MM.1S (cell line): ENCODE data around the gene AVL9.

ENCODE experiments used
- DNase-seq: peaks from one replicate; pipeline ENCODE4 v3.0.0-alpha.2; 2015
- H2AFZ ChIP-seq: fragments of 300-600 bp; sonication (generic); 2 replicates; pipeline ENCODE4 v1.6.0; 2016; ENCODE audit warnings: antibody characterized with exemption, low read length
- H3F3A ChIP-seq: fragments of 300-600 bp; sonication (generic); 2 replicates; pipeline ENCODE4 v1.6.1; 2016; ENCODE audit warnings: mild to moderate bottlenecking, antibody characterized with exemption, low read length, moderate library complexity, mixed read lengths; ENCODE audit not compliant: insufficient read depth
- H3K27ac ChIP-seq: fragments of 300-600 bp; sonication (generic); 2 replicates; pipeline ENCODE4 v1.5.1; 2016; ENCODE audit warnings: mild to moderate bottlenecking, low read length
- H3K27me3 ChIP-seq: fragments of 300-600 bp; sonication (generic); replicated peaks from 2 replicates; pipeline ENCODE4 v1.6.0; 2016; ENCODE audit warnings: low read length; ENCODE audit not compliant: insufficient read depth
- H3K36me3 ChIP-seq: fragments of 300-600 bp; sonication (generic); replicated peaks from 2 replicates; pipeline ENCODE4 v1.6.1; 2016; ENCODE audit warnings: mild to moderate bottlenecking, low read length, mixed read lengths; ENCODE audit not compliant: insufficient read depth
- H3K4me1 ChIP-seq: fragments of 300-600 bp; sonication (generic); 2 replicates; pipeline ENCODE4 v1.6.1; 2016; ENCODE audit warnings: low read length, mixed read lengths
- H3K4me2 ChIP-seq: fragments of 300-600 bp; sonication (generic); 2 replicates; pipeline ENCODE4 v1.6.0; 2016; ENCODE audit warnings: low read depth, low read length
- H3K4me3 ChIP-seq: fragments of 300-600 bp; sonication (generic); 2 replicates; pipeline ENCODE4 v1.5.1; 2016; ENCODE audit warnings: low read length, mixed read lengths
- H3K79me2 ChIP-seq: fragments of 300-600 bp; sonication (generic); 2 replicates; pipeline ENCODE4 v1.6.1; 2016; ENCODE audit warnings: mixed run types, low read length, mixed read lengths
- H3K9ac ChIP-seq: fragments of 300-600 bp; sonication (generic); 2 replicates; pipeline ENCODE4 v1.6.1; 2016; ENCODE audit warnings: low read length, mixed read lengths
- H3K9me2 ChIP-seq: fragments of 300-600 bp; sonication (generic); replicated peaks from 2 replicates; pipeline ENCODE4 v1.6.1; 2016; ENCODE audit warnings: mild to moderate bottlenecking, low read length, mixed read lengths; ENCODE audit not compliant: insufficient read depth
- H3K9me3 ChIP-seq: fragments of 300-600 bp; sonication (generic); replicated peaks from 2 replicates; pipeline ENCODE4 v1.6.1; 2016; ENCODE audit warnings: mild to moderate bottlenecking, low read length, mixed read lengths; ENCODE audit not compliant: insufficient read depth
- H4K20me1 ChIP-seq: fragments of 300-600 bp; sonication (generic); 2 replicates; pipeline ENCODE4 v1.6.1; 2016; ENCODE audit warnings: mild to moderate bottlenecking, low read length, moderate library complexity, mixed read lengths; ENCODE audit not compliant: insufficient read depth
- EZH2 ChIP-seq: fragments of 300-600 bp; sonication (generic); optimal IDR thresholded peaks from 2 replicates; pipeline ENCODE3; 2017; ENCODE audit warnings: low read depth, mild to moderate bottlenecking, antibody characterized with exemption, low read length, mixed read lengths
- EZH2phosphoT487 ChIP-seq: fragments of 300-600 bp; sonication (generic); IDR thresholded peaks from 2 replicates; pipeline ENCODE4 v1.6.1; 2018; ENCODE audit warnings: antibody characterized with exemption, low read length
- TF ChIP-seq, protein P1 (sequence below): fragments of 300-600 bp; sonication (generic); IDR thresholded peaks from 2 replicates; pipeline ENCODE4 v1.5.1; 2016; ENCODE audit warnings: antibody characterized with exemption, low read length, mixed read lengths

Gene AVL9

DNA sequence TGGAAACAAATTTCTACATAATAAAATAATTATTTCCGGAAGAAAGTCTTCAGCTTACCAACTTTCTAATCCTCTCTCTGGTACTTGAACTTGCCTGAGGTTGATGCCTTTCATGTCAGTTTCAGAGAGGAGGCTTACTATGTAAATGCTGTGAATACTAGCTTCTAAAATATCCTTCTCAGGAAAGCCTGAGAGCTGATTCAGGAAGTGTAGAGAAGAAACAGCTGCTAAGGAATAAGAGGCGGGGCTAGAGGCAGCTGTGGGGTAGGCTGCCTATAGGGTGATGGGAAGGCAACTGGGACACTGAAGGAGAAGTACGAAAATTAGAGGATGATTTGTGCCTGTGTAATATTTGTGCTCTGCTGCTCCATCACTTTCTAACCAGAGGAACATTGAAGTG lies 69.3 kb downstream of the AVL9 start:
- TF ChIP-seq, protein P1, sequence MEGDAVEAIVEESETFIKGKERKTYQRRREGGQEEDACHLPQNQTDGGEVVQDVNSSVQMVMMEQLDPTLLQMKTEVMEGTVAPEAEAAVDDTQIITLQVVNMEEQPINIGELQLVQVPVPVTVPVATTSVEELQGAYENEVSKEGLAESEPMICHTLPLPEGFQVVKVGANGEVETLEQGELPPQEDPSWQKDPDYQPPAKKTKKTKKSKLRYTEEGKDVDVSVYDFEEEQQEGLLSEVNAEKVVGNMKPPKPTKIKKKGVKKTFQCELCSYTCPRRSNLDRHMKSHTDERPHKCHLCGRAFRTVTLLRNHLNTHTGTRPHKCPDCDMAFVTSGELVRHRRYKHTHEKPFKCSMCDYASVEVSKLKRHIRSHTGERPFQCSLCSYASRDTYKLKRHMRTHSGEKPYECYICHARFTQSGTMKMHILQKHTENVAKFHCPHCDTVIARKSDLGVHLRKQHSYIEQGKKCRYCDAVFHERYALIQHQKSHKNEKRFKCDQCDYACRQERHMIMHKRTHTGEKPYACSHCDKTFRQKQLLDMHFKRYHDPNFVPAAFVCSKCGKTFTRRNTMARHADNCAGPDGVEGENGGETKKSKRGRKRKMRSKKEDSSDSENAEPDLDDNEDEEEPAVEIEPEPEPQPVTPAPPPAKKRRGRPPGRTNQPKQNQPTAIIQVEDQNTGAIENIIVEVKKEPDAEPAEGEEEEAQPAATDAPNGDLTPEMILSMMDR: no peak
- no peak for TF ChIP-seq EZH2
- H3K4me1 ChIP-seq: no peaks in the 10 kb centered on the region
- H3K27ac ChIP-seq: no peak overlapping the region
- no peak overlapping the region for H3K4me2 ChIP-seq
- H3K36me3 ChIP-seq: no peaks in the 10 kb centered on the region
- no peaks in the 10 kb centered on the region for H3K9me3 ChIP-seq
- DNase-seq: no peak
- H2AFZ ChIP-seq: no peak overlapping the region
- H3K9me2 ChIP-seq: no peaks in the 10 kb centered on the region
- no peak overlapping the region for H3K9ac ChIP-seq
- no peak overlapping the region for H3K4me3 ChIP-seq
- no peaks in the 10 kb centered on the region for H3K27me3 ChIP-seq
- no peaks in the 10 kb centered on the region for H3K79me2 ChIP-seq
- no peaks in the 10 kb centered on the region for H3F3A ChIP-seq
- no peaks in the 10 kb centered on the region; the same call in 1 of the 2 replicates for H4K20me1 ChIP-seq

DNA sequence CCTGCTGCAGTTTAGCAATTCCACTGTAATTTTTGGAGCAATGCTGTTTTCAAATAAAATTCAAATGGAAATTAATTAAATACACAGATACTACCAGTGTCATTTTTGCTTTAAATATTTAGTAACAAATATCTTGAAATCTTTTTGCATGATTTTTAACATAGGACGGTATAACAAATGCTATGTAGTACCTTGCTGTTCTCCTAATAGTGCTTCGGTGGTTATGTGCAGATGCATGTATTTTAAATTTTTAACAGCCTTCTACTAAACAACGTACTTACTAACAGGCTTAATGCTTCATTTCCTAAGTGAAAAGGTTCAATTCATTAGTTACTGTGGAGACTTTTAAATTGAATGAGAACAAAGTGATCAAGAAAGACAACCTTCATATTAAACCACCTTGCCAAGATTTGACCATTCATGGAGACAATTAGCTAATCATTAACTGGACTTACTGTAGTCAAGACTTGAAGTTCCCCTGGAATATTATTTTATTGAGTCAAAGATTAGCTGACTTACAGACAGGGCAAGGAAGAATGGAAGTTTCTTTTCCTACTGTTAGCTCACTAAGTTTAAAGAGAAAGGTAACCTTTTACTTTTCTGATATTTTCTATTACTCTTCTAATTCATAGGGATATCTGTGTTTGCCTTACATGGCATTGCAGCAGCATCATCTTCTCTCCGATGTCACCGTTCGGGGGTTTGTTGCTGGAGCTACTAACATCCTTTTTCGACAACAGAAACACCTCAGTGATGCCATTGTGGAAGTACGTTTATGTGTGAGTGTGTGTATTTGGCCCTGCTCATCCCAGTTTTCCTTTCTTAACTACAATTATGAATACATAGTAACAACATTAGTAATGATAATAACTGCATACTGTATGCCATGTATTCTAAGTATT lies 74.3 kb downstream of the AVL9 start:
- H3K4me3 ChIP-seq: no peak overlapping the region
- no peak overlapping the region for H3K4me2 ChIP-seq
- H3K9ac ChIP-seq: no peak overlapping the region
- no peaks in the 10 kb centered on the region for H3K9me2 ChIP-seq
- H3K36me3 ChIP-seq: no peaks in the 10 kb centered on the region; the same call in 1 of the 2 replicates
- H3K9me3 ChIP-seq: no peaks in the 10 kb centered on the region
- no peaks in the 10 kb centered on the region for H3K79me2 ChIP-seq
- H4K20me1 ChIP-seq: no peaks in the 10 kb centered on the region
- no peak overlapping the region for H2AFZ ChIP-seq
- no peak for DNase-seq
- H3K4me1 ChIP-seq: no peaks in the 10 kb centered on the region
- no peak overlapping the region for H3K27ac ChIP-seq
- TF ChIP-seq, protein P1: no peak
- TF ChIP-seq EZH2: no peak
- TF ChIP-seq EZH2phosphoT487: no peak
- H3K27me3 ChIP-seq: no peaks in the 10 kb centered on the region
- H3F3A ChIP-seq: no peaks in the 10 kb centered on the region

DNA sequence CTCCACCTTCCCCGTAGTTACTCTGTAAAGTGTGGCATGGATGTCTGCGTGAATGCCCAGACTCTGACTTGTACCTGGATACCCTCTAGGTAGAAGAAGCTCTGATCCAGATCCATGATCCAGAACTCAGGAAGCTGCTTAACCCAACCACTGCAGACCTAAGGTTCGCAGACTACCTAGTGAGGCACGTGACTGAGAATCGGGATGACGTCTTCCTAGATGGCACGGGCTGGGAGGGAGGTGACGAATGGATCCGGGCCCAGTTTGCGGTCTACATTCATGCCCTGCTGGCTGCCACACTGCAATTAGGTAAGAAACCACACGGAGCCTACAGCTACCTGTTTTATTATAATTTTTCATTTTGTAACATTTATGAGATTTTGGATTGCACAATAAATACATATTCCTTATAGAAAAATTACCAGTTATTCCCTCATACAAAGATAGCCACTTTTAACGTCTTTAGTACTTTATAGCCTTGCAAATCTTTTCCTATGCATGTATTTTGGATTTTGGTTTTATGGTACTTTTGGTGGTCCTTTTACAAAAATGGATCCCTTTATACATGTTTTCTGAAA lies 77.9 kb downstream of the AVL9 start:
- TF ChIP-seq EZH2 (no peak), EZH2phosphoT487 (no peak)
- TF ChIP-seq, protein P1: no peak
- Histone ChIP-seq H3K27ac (no peak overlapping the region), H3K9ac (no peak overlapping the region), H4K20me1 (no peaks in the 10 kb centered on the region), H3K79me2 (no peaks in the 10 kb centered on the region), H3K4me1 (no peaks in the 10 kb centered on the region), H3K27me3 (no peaks in the 10 kb centered on the region), H3K36me3 (no peaks in the 10 kb centered on the region; the same call in 1 of the 2 replicates), H3K9me2 (no peaks in the 10 kb centered on the region), H3K4me3 (no peak overlapping the region), H2AFZ (no peak overlapping the region), H3K9me3 (no peaks in the 10 kb centered on the region), H3F3A (no peaks in the 10 kb centered on the region), H3K4me2 (no peak overlapping the region)
- DNase-seq: no peak
